ENCODE data around the gene NPR1.
A peak's percentile ranks its signal among the peaks of the same experiment; 100 is the strongest.

The NPR1 gene

GRCh38 chr1:153730468-153730988 lies 52.0 kb downstream of the NPR1 start:
- DNase-seq, result no peak

GRCh38 chr1:153733970-153734369 lies 55.5 kb downstream of the NPR1 start:
- peak; percentile 38 for DNase-seq

- DNase-seq, result no peak
Measured at GRCh38 chr1:153734396-153735089, 56.1 kb downstream of the NPR1 start.

GRCh38 chr1:153735090-153735420 lies 56.6 kb downstream of the NPR1 start:
- no peak for DNase-seq

- DNase-seq, result no peak
Measured at GRCh38 chr1:153741986-153742385, 63.5 kb downstream of the NPR1 start.

- DNase-seq, result no peak
Measured at GRCh38 chr1:153742411-153743142, 64.1 kb downstream of the NPR1 start.

All from NCI-H146 (cell line).